ENCODE results near the gene SLC7A7. TPM values are rescaled to one million over a fixed set of nuclear protein-coding genes. Genes with fewer than 3 reads are reported as not detected.
"Not testable (repeated sequence)": the region's sequence is repeated elsewhere in the genome, so short reads cannot be mapped to it uniquely, and the experiment has no call there.

The SLC7A7 gene
- total and polyA plus RNA-seq, 2 experiments from 2014 or later = 3.6 to 4.1 TPM

DNA sequence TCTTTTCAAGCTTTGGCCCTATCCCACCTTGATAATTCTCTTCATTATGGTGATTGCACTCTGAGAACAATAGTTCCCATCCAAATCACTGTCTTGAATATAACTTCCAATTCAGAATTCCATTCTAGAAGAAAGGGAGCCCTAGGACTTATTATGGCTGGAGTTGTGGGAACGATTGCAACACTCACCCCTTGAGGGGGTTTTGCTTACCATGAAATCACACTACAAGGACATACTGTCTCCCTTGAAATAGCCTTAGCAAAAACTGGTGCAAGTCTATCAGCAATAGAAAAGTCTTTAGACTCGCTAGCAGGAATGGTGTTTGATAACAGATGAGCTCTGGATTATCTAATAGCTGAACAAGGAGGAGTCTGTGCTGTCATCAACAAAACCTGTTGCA lies 80.1 kb downstream of the SLC7A7 start (continued):
- TF ChIP-seq, protein P1, sequence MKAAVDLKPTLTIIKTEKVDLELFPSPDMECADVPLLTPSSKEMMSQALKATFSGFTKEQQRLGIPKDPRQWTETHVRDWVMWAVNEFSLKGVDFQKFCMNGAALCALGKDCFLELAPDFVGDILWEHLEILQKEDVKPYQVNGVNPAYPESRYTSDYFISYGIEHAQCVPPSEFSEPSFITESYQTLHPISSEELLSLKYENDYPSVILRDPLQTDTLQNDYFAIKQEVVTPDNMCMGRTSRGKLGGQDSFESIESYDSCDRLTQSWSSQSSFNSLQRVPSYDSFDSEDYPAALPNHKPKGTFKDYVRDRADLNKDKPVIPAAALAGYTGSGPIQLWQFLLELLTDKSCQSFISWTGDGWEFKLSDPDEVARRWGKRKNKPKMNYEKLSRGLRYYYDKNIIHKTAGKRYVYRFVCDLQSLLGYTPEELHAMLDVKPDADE (IDR thresholded peaks at IDR 0.05) = no peak
- no peak for TF ChIP-seq JUNB (IDR thresholded peaks at IDR 0.05; ENCODE audit: unreplicated experiment)
- no peak for TF ChIP-seq CREB1 (CRISPR knock-in tag; IDR thresholded peaks at IDR 0.05; ENCODE audit: low read depth)
- TF ChIP-seq POLR2AphosphoS5 (IDR thresholded peaks at IDR 0.05; ENCODE audit: low read depth) = no peak
- TF ChIP-seq ZNF114 (CRISPR knock-in tag; IDR thresholded peaks at IDR 0.05) = no peak

GRCh38 chr14:22733829-22734228 lies 81.4 kb downstream of the SLC7A7 start:
- H3K27ac Mint-ChIP-seq = no peak overlapping the region

GRCh38 chr14:22732062-22732461 lies 83.2 kb downstream of the SLC7A7 start:
- H3K36me3 Mint-ChIP-seq (ENCODE audit: low read depth); H3K9me3 Mint-ChIP-seq; H3F3A ChIP-seq (replicated peaks; ENCODE audit: low read depth); H3K4me1 Mint-ChIP-seq; ATAC-seq; H3K4me3 Mint-ChIP-seq; H3K9me2 ChIP-seq (ENCODE audit: insufficient read depth); H3K27me3 ChIP-seq (ENCODE audit: insufficient read depth); H3K27ac Mint-ChIP-seq; H3K27ac ChIP-seq (ENCODE audit: low read depth); H3K4me2 ChIP-seq; H4K20me1 ChIP-seq (replicated peaks; ENCODE audit: insufficient read depth); H3K36me3 ChIP-seq (ENCODE audit: insufficient read depth); H3K27me3 Mint-ChIP-seq (ENCODE audit: insufficient read depth, low read depth, poor library complexity); H3K79me2 ChIP-seq (replicated peaks; ENCODE audit: insufficient read depth); H3K4me3 ChIP-seq; H2AFZ ChIP-seq; DNase-seq (ENCODE audit: low spot score); H3K4me1 ChIP-seq (ENCODE audit: insufficient read depth): not testable (repeated sequence)

More at GRCh38 chr14:22733829-22734228, 81.4 kb downstream of the SLC7A7 start:
- no peaks in the 10 kb centered on the region for H4K20me1 ChIP-seq (replicated peaks; ENCODE audit: insufficient read depth)
- no peak for TF ChIP-seq REST (IDR thresholded peaks at IDR 0.05; ENCODE audit: unreplicated experiment)
- no peak for DNase-seq (ENCODE audit: low spot score)
- Mint-ChIP-seq H3K4me3 (no peak overlapping the region), H3K9me3 (peaks cover 6% of the 10 kb centered on the region; the same call in 2 of the 3 replicates), H3K4me1 (no peaks in the 10 kb centered on the region), H3K27me3 (ENCODE audit: insufficient read depth, low read depth, poor library complexity) (peaks cover 5% of the 10 kb centered on the region), H3K36me3 (ENCODE audit: low read depth) (no peaks in the 10 kb centered on the region)
- H3K4me1 ChIP-seq (ENCODE audit: insufficient read depth) = no peaks in the 10 kb centered on the region
- H3K9me2 ChIP-seq (ENCODE audit: insufficient read depth) = no peaks in the 10 kb centered on the region
- H3K27me3 ChIP-seq (ENCODE audit: insufficient read depth) = no peaks in the 10 kb centered on the region
- no peaks in the 10 kb centered on the region for H3K79me2 ChIP-seq (replicated peaks; ENCODE audit: insufficient read depth)
- H3K4me2 ChIP-seq = no peak overlapping the region
- H3K4me3 ChIP-seq = no peak overlapping the region
- ATAC-seq = no peak
- H3F3A ChIP-seq (replicated peaks; ENCODE audit: low read depth) = no peaks in the 10 kb centered on the region
- no peaks in the 10 kb centered on the region for H3K36me3 ChIP-seq (ENCODE audit: insufficient read depth)
- H3K27ac ChIP-seq (ENCODE audit: low read depth) = no peak overlapping the region
- no peak overlapping the region for H2AFZ ChIP-seq
